Measurements from ENCODE around the gene TNS3. TPM values are rescaled to one million over a fixed set of nuclear protein-coding genes. Genes with fewer than 3 reads are reported as not detected.

TNS3 gene
- polyA plus RNA-seq, 1 of the 3 experiments (the other 2 are of a cell fraction), result 72.3 TPM

GRCh38 chr7:47266799-47267198 lies 315.1 kb downstream of the TNS3 start:
- no peaks in the 10 kb centered on the region for H3K27me3 ChIP-seq (ENCODE audit: insufficient read depth)
- no peak overlapping the region for H3K4me3 ChIP-seq (ENCODE audit: low read depth in 2 of 2, low read length in 1 of 2)
- no peaks in the 10 kb centered on the region for H3K79me2 ChIP-seq (ENCODE audit: insufficient read depth)
- no peak for DNase-seq
- POLR2A ChIA-PET, result interaction anchor here (1.2 kb wide), 1 partner anchor 13 kb away, joined by 4 read pairs; no protein-coding TSS in a partner anchor
- H3K4me1 ChIP-seq (ENCODE audit: control insufficient read depth in 1 of 2, insufficient read depth in 2 of 2, low read depth in 1 of 2, low read length in 1 of 2), result peaks cover 0 to 2% of the 10 kb centered on the region in 2 experiments; a peak in 1 of 4 replicates
- CTCF ChIA-PET, result interaction anchor here (0.5 to 8.0 kb wide), 126 partner anchors 10 to 1364 kb away, joined by 3 to 275 read pairs (median 6); partner anchors contain the start of genes TNS3 and UPP1
- no peaks in the 10 kb centered on the region for H3K9me2 ChIP-seq
- H3K27ac ChIP-seq (ENCODE audit: low read depth in 2 of 2, low read length in 1 of 2), result no peak overlapping the region
- no peak overlapping the region for H3K4me2 ChIP-seq
- no peak for TF ChIP-seq RCOR1 (IDR thresholded peaks at IDR 0.05; ENCODE audit: low read length)
- no peak for TF ChIP-seq RXRA (IDR thresholded peaks at IDR 0.05; ENCODE audit: borderline replicate concordance, low read depth)
- TF ChIP-seq GATA2 (CRISPR knock-in tag; IDR thresholded peaks at IDR 0.05), result no peak
- no peak for TF ChIP-seq YY1 (IDR thresholded peaks at IDR 0.05; ENCODE audit: low read depth)
- no peak for TF ChIP-seq EP300 (IDR thresholded peaks at IDR 0.05; ENCODE audit: borderline replicate concordance in 1 of 2, low read depth in 1 of 2, low read length in 1 of 2)
- no peak for TF ChIP-seq POLR2AphosphoS5 (IDR thresholded peaks at IDR 0.05; ENCODE audit: low read depth, low read length)
- no peak for TF ChIP-seq JUND (IDR thresholded peaks at IDR 0.05)
- no peak for TF ChIP-seq EZH2phosphoT487 (IDR thresholded peaks at IDR 0.05; ENCODE audit: borderline replicate concordance, low read depth)
- TF ChIP-seq RFX5 (IDR thresholded peaks at IDR 0.05; ENCODE audit: low read length), result no peak
- no peak for TF ChIP-seq USF1 (IDR thresholded peaks at IDR 0.05; ENCODE audit: borderline replicate concordance, low read depth)
- no peak for TF ChIP-seq TCF12 (IDR thresholded peaks at IDR 0.05)
- TF ChIP-seq TEAD4 (IDR thresholded peaks at IDR 0.05; ENCODE audit: borderline replicate concordance, insufficient read depth), result no peak
- no peak for TF ChIP-seq MXI1 (IDR thresholded peaks at IDR 0.05; ENCODE audit: low read depth, low read length)
- no peak for TF ChIP-seq ELF1 (IDR thresholded peaks at IDR 0.05)
- no peak for TF ChIP-seq RAD21 (IDR thresholded peaks at IDR 0.05; ENCODE audit: low read length)
- no peak for TF ChIP-seq GABPA (IDR thresholded peaks at IDR 0.05; ENCODE audit: low read depth)
- no peaks in the 10 kb centered on the region for H4K20me1 ChIP-seq (ENCODE audit: insufficient read depth)
- H2AFZ ChIP-seq (ENCODE audit: low read depth), result no peak overlapping the region
- no peaks in the 10 kb centered on the region for H3K9me3 ChIP-seq
- no peaks in the 10 kb centered on the region for H3K36me3 ChIP-seq (replicated peaks in 1 of 2; ENCODE audit: control insufficient read depth in 1 of 2, insufficient read depth in 2 of 2, low read length in 1 of 2)
- no peak overlapping the region for H3K9ac ChIP-seq
- 92% methylated on average over 6 of the region's 6 CpGs for WGBS (ENCODE audit: low lambda C conversion rate)
- no peaks in the 10 kb centered on the region for H3F3A ChIP-seq (replicated peaks; ENCODE audit: insufficient read depth)

- H3F3A ChIP-seq (replicated peaks; ENCODE audit: insufficient read depth), result no peaks in the 10 kb centered on the region
- ChIA-PET CTCF (interaction anchor here (0.5 to 8.0 kb wide), 148 partner anchors 11 to 1363 kb away, joined by 3 to 275 read pairs (median 5); partner anchors contain the start of genes TNS3 and UPP1), POLR2A (interaction anchor here (0.8 to 1.2 kb wide), 2 partner anchors 12 to 162 kb away, joined by 3 to 4 read pairs; no protein-coding TSS in a partner anchor)
- WGBS (ENCODE audit: low lambda C conversion rate), result 33% methylated on average over 7 of the region's 7 CpGs
- no peak overlapping the region for H3K27ac ChIP-seq (ENCODE audit: low read depth in 2 of 2, low read length in 1 of 2)
- no peak overlapping the region; a peak in 1 of 4 replicates for H3K4me3 ChIP-seq (ENCODE audit: low read depth in 2 of 2, low read length in 1 of 2)
- no peaks in the 10 kb centered on the region for H3K36me3 ChIP-seq (replicated peaks in 1 of 2; ENCODE audit: control insufficient read depth in 1 of 2, insufficient read depth in 2 of 2, low read length in 1 of 2)
- H3K4me1 ChIP-seq (ENCODE audit: control insufficient read depth in 1 of 2, insufficient read depth in 2 of 2, low read depth in 1 of 2, low read length in 1 of 2), result peaks cover 0 to 2% of the 10 kb centered on the region in 2 experiments; a peak in 1 of 4 replicates
- no peaks in the 10 kb centered on the region for H3K9me2 ChIP-seq
- no peaks in the 10 kb centered on the region for H4K20me1 ChIP-seq (ENCODE audit: insufficient read depth)
- H3K9me3 ChIP-seq, result no peaks in the 10 kb centered on the region
- peak; percentile 83 for DNase-seq
- no peaks in the 10 kb centered on the region for H3K79me2 ChIP-seq (ENCODE audit: insufficient read depth)
- no peak overlapping the region for H3K9ac ChIP-seq
- no peak overlapping the region for H2AFZ ChIP-seq (ENCODE audit: low read depth)
- no peaks in the 10 kb centered on the region for H3K27me3 ChIP-seq (ENCODE audit: insufficient read depth)
- no peak overlapping the region for H3K4me2 ChIP-seq
- TF ChIP-seq SMC3 (IDR thresholded peaks at IDR 0.05; ENCODE audit: low read depth, low read length) (peak; percentile 98), JUND (IDR thresholded peaks at IDR 0.05) (no peak), CTCF (IDR thresholded peaks at IDR 0.05) (peak; percentile 99), RAD21 (IDR thresholded peaks at IDR 0.05; ENCODE audit: low read length) (peak; percentile 100), MXI1 (IDR thresholded peaks at IDR 0.05; ENCODE audit: low read depth, low read length) (no peak), FOXJ3 (CRISPR knock-in tag; IDR thresholded peaks at IDR 0.05) (no peak), ZBTB33 (IDR thresholded peaks at IDR 0.05; ENCODE audit: borderline replicate concordance, low read depth) (no peak), TCF12 (IDR thresholded peaks at IDR 0.05) (peak; percentile 22; the same call in 1 of the 2 replicates), NFIC (IDR thresholded peaks at IDR 0.05; ENCODE audit: borderline replicate concordance) (no peak)
These were observed 315.7 kb downstream of the TNS3 start for GRCh38 chr7:47266131-47266706.

All from SK-N-SH (cell line).